ENCODE measurements around the gene FCHSD2.

FCHSD2 gene

GRCh38 chr11:73171436-73172161 lies 29.5 kb upstream of the FCHSD2 start:
- DNase-seq, result no peak

- no peak for DNase-seq
Measured at GRCh38 chr11:73170140-73170539, 28.0 kb upstream of the FCHSD2 start.

- DNase-seq, result no peak
Measured at GRCh38 chr11:73168925-73169579, 26.9 kb upstream of the FCHSD2 start.

GRCh38 chr11:73167363-73167954 lies 25.3 kb upstream of the FCHSD2 start:
- DNase-seq, result no peak

GRCh38 chr11:73164803-73165540 lies 22.9 kb upstream of the FCHSD2 start:
- DNase-seq, result no peak

GRCh38 chr11:73163638-73164174 lies 21.6 kb upstream of the FCHSD2 start:
- no peak for DNase-seq

- DNase-seq, result no peak
Measured at GRCh38 chr11:73162196-73162740, 20.1 kb upstream of the FCHSD2 start.

GRCh38 chr11:73160005-73160760 lies 18.1 kb upstream of the FCHSD2 start:
- no peak for DNase-seq

- DNase-seq, result no peak
Measured at GRCh38 chr11:73159297-73159696, 17.2 kb upstream of the FCHSD2 start.

- DNase-seq, result no peak
Measured at GRCh38 chr11:73158356-73159051, 16.4 kb upstream of the FCHSD2 start.

- DNase-seq, result no peak
Measured at GRCh38 chr11:73157101-73158010, 15.2 kb upstream of the FCHSD2 start.

GRCh38 chr11:73156686-73157085 lies 14.6 kb upstream of the FCHSD2 start:
- no peak for DNase-seq

GRCh38 chr11:73156114-73156513 lies 14.0 kb upstream of the FCHSD2 start:
- no peak for DNase-seq

- DNase-seq, result no peak
Measured at GRCh38 chr11:73155102-73155501, 13.0 kb upstream of the FCHSD2 start.

GRCh38 chr11:73154178-73154577 lies 12.1 kb upstream of the FCHSD2 start:
- no peak for DNase-seq

- no peak for DNase-seq
Measured at GRCh38 chr11:73152861-73153483, 10.9 kb upstream of the FCHSD2 start.

GRCh38 chr11:73152086-73152853 lies 10.2 kb upstream of the FCHSD2 start:
- DNase-seq, result no peak

- DNase-seq, result no peak
Measured at GRCh38 chr11:73151416-73151815, 9.3 kb upstream of the FCHSD2 start.

- DNase-seq, result no peak
Measured at GRCh38 chr11:73149105-73149504, 7.0 kb upstream of the FCHSD2 start.

Measured in NCI-H2029 (cell line).